ENCODE results near the gene GPR157. TPM values are rescaled to one million over a fixed set of nuclear protein-coding genes. Genes with fewer than 3 reads are reported as not detected.

The GPR157 gene
- total and polyA plus RNA-seq, 2 of the 13 experiments (the other 11 are each of a cell fraction or from before 2014, with no cell fraction given) = 10.1 to 19.2 TPM

DNA sequence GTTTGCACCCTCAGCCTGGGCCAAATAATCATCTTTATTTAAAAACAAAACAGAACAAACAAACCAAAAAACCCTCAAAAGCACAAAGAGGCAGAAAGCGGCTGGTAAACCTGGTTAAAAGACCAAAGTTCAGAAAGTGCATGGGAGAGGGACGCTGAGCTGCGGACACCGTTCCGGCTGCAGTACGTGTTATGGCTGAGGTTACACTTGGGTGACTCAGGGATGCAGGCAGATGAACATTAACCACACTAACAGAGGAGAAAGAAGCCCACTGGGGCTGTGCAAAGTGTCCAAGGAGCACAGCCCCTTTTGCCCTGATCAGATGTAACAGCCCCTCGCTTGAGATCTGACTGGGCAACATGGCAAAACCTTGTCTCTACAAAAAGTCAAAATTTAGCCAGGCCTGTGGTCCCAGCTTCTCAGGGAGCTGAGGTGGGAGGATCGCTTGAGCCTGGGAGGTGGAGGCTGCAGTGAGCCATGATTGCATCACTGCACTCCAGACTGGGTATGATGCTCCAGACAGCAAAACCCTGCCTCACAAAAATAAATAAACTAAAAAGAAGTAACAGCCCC lies 28.3 kb downstream of the GPR157 start (continued):
- TF ChIP-seq THYN1 (CRISPR knock-in tag; IDR thresholded peaks at IDR 0.05; ENCODE audit: borderline replicate concordance, low read depth) (no peak), AGO1 (IDR thresholded peaks at IDR 0.05; ENCODE audit: low read depth, low read length, poor library complexity, severe bottlenecking) (no peak), KAT7 (CRISPR knock-in tag; IDR thresholded peaks at IDR 0.05; ENCODE audit: borderline replicate concordance) (no peak), RCOR2 (CRISPR knock-in tag; IDR thresholded peaks at IDR 0.05) (peak; percentile 54; the same call in 1 of the 2 replicates), HMG20A (CRISPR knock-in tag; IDR thresholded peaks at IDR 0.05; ENCODE audit: borderline replicate concordance) (peak; percentile 80; the same call in 1 of the 2 replicates), HNRNPUL1 (IDR thresholded peaks at IDR 0.05; ENCODE audit: low read depth, low read length) (no peak), TOPORS (CRISPR knock-in tag; IDR thresholded peaks at IDR 0.05) (no peak), KAT8 (CRISPR knock-in tag; IDR thresholded peaks at IDR 0.05) (peak; percentile 57), MIXL1 (CRISPR knock-in tag; IDR thresholded peaks at IDR 0.05) (no peak), KDM5A (IDR thresholded peaks at IDR 0.05; ENCODE audit: borderline replicate concordance, low read length) (no peak), SNAI1 (CRISPR knock-in tag; IDR thresholded peaks at IDR 0.05; ENCODE audit: borderline replicate concordance) (no peak), SAFB2 (CRISPR knock-in tag; IDR thresholded peaks at IDR 0.05; ENCODE audit: borderline replicate concordance, low read depth) (no peak; the same call in 1 of the 2 replicates)
- TF ChIP-seq, protein P1, sequence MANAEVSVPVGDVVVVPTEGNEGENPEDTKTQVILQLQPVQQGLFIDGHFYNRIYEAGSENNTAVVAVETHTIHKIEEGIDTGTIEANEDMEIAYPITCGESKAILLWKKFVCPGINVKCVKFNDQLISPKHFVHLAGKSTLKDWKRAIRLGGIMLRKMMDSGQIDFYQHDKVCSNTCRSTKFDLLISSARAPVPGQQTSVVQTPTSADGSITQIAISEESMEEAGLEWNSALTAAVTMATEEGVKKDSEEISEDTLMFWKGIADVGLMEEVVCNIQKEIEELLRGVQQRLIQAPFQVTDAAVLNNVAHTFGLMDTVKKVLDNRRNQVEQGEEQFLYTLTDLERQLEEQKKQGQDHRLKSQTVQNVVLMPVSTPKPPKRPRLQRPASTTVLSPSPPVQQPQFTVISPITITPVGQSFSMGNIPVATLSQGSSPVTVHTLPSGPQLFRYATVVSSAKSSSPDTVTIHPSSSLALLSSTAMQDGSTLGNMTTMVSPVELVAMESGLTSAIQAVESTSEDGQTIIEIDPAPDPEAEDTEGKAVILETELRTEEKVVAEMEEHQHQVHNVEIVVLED (CRISPR knock-in tag; IDR thresholded peaks at IDR 0.05; ENCODE audit: borderline replicate concordance) = no peak
- TF ChIP-seq, protein P2, sequence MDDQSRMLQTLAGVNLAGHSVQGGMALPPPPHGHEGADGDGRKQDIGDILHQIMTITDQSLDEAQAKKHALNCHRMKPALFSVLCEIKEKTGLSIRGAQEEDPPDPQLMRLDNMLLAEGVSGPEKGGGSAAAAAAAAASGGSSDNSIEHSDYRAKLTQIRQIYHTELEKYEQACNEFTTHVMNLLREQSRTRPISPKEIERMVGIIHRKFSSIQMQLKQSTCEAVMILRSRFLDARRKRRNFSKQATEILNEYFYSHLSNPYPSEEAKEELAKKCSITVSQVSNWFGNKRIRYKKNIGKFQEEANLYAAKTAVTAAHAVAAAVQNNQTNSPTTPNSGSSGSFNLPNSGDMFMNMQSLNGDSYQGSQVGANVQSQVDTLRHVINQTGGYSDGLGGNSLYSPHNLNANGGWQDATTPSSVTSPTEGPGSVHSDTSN (CRISPR knock-in tag; IDR thresholded peaks at IDR 0.05; ENCODE audit: borderline replicate concordance) = no peak
- TF ChIP-seq, protein P3, sequence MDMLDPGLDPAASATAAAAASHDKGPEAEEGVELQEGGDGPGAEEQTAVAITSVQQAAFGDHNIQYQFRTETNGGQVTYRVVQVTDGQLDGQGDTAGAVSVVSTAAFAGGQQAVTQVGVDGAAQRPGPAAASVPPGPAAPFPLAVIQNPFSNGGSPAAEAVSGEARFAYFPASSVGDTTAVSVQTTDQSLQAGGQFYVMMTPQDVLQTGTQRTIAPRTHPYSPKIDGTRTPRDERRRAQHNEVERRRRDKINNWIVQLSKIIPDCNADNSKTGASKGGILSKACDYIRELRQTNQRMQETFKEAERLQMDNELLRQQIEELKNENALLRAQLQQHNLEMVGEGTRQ (IDR thresholded peaks at IDR 0.05; ENCODE audit: low read depth, low read length) = no peak
- TF ChIP-seq, protein P3 (CRISPR knock-in tag; IDR thresholded peaks at IDR 0.05; ENCODE audit: borderline replicate concordance) = 0 out of 2 replicates have a peak, but pooled peaks have one; percentile 22
- TF ChIP-seq, protein P4, sequence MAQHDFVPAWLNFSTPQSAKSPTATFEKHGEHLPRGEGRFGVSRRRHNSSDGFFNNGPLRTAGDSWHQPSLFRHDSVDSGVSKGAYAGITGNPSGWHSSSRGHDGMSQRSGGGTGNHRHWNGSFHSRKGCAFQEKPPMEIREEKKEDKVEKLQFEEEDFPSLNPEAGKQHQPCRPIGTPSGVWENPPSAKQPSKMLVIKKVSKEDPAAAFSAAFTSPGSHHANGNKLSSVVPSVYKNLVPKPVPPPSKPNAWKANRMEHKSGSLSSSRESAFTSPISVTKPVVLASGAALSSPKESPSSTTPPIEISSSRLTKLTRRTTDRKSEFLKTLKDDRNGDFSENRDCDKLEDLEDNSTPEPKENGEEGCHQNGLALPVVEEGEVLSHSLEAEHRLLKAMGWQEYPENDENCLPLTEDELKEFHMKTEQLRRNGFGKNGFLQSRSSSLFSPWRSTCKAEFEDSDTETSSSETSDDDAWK (CRISPR knock-in tag; IDR thresholded peaks at IDR 0.05) = no peak
- TF ChIP-seq, protein P5, sequence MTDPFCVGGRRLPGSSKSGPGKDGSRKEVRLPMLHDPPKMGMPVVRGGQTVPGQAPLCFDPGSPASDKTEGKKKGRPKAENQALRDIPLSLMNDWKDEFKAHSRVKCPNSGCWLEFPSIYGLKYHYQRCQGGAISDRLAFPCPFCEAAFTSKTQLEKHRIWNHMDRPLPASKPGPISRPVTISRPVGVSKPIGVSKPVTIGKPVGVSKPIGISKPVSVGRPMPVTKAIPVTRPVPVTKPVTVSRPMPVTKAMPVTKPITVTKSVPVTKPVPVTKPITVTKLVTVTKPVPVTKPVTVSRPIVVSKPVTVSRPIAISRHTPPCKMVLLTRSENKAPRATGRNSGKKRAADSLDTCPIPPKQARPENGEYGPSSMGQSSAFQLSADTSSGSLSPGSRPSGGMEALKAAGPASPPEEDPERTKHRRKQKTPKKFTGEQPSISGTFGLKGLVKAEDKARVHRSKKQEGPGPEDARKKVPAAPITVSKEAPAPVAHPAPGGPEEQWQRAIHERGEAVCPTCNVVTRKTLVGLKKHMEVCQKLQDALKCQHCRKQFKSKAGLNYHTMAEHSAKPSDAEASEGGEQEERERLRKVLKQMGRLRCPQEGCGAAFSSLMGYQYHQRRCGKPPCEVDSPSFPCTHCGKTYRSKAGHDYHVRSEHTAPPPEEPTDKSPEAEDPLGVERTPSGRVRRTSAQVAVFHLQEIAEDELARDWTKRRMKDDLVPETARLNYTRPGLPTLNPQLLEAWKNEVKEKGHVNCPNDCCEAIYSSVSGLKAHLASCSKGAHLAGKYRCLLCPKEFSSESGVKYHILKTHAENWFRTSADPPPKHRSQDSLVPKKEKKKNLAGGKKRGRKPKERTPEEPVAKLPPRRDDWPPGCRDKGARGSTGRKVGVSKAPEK (CRISPR knock-in tag; IDR thresholded peaks at IDR 0.05; ENCODE audit: borderline replicate concordance) = peak; percentile 59; the same call in 1 of the 2 replicates
- TF ChIP-seq, protein P6, sequence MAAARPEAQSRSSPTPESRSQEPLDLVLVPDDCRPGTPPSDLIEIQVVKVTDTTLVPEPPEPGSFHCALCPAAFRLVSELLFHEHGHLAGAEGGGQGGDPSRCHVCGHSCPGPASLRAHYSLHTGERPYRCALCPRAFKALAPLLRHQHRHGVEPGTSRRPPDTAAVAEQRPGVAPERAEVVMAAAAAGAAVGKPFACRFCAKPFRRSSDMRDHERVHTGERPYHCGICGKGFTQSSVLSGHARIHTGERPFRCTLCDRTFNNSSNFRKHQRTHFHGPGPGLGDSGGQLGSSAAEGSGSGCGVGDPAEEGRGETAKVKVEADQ (CRISPR knock-in tag; IDR thresholded peaks at IDR 0.05; ENCODE audit: borderline replicate concordance) = no peak

Measured in HepG2 (cell line).